Stimulated activated naive CD8-positive, alpha-beta T cell treated with anti-CD3 and anti-CD28 coated beads, Interleukin-15, Interleukin-2, amounts not matched to agents 100 ng/mL and 50 ng/mL, for 24 hours (primary cell): ENCODE data around the gene GRIN3A.

ENCODE experiments used
- H3K27ac Mint-ChIP-seq: one replicate; pipeline ENCODE4 v1.8.0; 2021; ENCODE audit warnings: mild to moderate bottlenecking, mixed read lengths
- H3K27me3 Mint-ChIP-seq: one replicate; pipeline ENCODE4 v1.8.0; 2021; ENCODE audit warnings: mixed read lengths
- H3K36me3 Mint-ChIP-seq: one replicate; pipeline ENCODE4 v1.8.0; 2021; ENCODE audit warnings: low read depth, mixed read lengths
- H3K4me1 Mint-ChIP-seq: one replicate; pipeline ENCODE4 v1.8.0; 2021; ENCODE audit warnings: low read depth, mixed read lengths
- H3K4me3 Mint-ChIP-seq: one replicate; pipeline ENCODE4 v1.8.0; 2021; ENCODE audit warnings: mild to moderate bottlenecking, mixed read lengths
- H3K9me3 Mint-ChIP-seq: one replicate; pipeline ENCODE4 v1.8.0; 2021; ENCODE audit warnings: mixed read lengths

GRIN3A gene

DNA sequence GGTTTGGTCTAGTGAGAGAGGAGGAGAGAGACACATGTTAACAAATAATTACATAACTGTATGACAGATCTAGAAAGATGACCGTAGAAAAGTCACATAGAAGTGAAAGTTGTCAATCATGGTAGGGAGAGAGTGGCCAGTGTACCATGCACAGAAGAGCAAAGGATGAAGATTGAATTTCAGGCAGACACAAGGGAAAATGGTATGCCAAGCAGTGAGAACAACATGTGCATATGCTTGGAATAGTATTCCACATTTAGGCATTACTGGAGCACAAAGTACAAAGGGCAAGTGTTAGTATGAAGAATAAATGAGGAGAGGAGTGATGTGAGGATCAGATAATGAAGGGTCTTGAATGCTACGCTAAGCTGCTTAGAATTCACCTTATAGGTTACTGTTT lies 20.3 kb downstream of the GRIN3A start:
- no peaks in the 10 kb centered on the region for H3K27me3 Mint-ChIP-seq
- H3K9me3 Mint-ChIP-seq, result no peaks in the 10 kb centered on the region
- no peaks in the 10 kb centered on the region for H3K4me1 Mint-ChIP-seq
- H3K36me3 Mint-ChIP-seq, result no peaks in the 10 kb centered on the region
- H3K27ac Mint-ChIP-seq, result no peak overlapping the region
- H3K4me3 Mint-ChIP-seq, result no peak overlapping the region

DNA sequence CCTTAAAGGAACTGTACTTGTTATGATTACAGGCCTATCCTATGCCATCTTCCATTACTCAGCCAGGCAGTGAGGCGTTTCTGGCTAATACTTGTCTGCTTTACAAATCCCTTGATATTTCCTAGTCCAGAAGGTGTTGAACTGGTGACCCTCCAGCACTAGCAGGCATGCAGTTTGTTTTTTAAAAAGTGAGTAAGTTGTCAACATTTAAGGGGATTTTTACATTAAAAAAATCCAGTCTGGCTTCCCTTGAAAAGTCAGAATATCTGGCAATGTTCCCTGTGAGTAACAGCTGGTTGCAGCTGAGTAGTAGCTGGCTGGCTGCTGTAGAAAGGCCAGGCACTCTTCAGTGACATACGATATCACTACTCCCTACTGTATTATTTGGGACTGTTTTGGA lies 21.8 kb downstream of the GRIN3A start:
- Mint-ChIP-seq H3K36me3 (no peaks in the 10 kb centered on the region), H3K9me3 (no peaks in the 10 kb centered on the region), H3K27me3 (peaks cover 8% of the 10 kb centered on the region), H3K4me3 (no peak overlapping the region), H3K27ac (no peak overlapping the region), H3K4me1 (no peaks in the 10 kb centered on the region)

- no peak overlapping the region for H3K27ac Mint-ChIP-seq
- H3K4me3 Mint-ChIP-seq, result no peak overlapping the region
- H3K4me1 Mint-ChIP-seq, result no peaks in the 10 kb centered on the region
- H3K9me3 Mint-ChIP-seq, result no peaks in the 10 kb centered on the region
- H3K27me3 Mint-ChIP-seq, result peaks cover 27% of the 10 kb centered on the region
- H3K36me3 Mint-ChIP-seq, result no peaks in the 10 kb centered on the region
Observed at GRCh38 chr9:101711330-101711941, 27.0 kb downstream of the GRIN3A start.

DNA sequence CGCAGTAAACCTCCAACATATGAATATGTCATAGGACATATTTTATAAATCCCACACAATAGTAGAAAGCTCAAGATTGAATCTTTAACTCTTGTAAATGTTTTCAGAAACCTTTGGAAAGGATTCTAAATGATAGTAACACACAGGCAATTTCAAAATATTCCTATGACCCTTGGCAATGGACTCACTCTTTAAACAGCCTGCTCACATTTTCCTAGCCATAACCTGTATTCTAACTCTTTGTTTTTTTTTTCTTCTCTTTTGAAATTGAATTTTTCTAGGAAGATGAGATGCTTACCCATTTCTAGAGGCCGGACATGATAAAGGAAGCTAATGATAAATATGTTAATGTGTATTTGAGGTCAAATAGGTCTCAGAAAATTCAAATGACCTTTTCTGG lies 29.6 kb downstream of the GRIN3A start:
- H3K4me1 Mint-ChIP-seq, result peaks cover 8% of the 10 kb centered on the region
- no peak overlapping the region for H3K4me3 Mint-ChIP-seq
- no peaks in the 10 kb centered on the region for H3K9me3 Mint-ChIP-seq
- H3K36me3 Mint-ChIP-seq, result no peaks in the 10 kb centered on the region
- peaks cover 30% of the 10 kb centered on the region for H3K27me3 Mint-ChIP-seq
- H3K27ac Mint-ChIP-seq, result no peak overlapping the region

DNA sequence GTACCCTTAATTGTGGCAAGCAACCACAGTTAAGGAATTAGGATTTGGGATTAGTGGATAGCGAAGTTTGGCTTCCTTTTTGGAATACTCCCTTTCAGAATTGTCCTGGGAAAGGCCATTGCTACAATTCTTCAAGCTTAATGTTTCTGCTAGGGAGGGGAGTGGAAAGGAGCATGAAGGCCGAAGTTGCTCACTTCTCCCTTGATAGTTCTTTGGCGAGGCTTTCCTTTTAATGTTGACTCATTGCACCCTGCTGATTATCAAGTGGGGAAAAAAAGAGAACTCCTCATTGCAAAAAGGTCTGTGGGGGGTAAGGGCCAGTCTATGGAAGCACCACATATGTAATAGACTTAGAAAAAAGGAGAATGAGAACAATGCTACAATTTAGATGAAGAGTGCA lies 30.7 kb downstream of the GRIN3A start:
- Mint-ChIP-seq H3K27me3 (peaks cover 30% of the 10 kb centered on the region), H3K27ac (no peak overlapping the region), H3K9me3 (no peaks in the 10 kb centered on the region), H3K36me3 (no peaks in the 10 kb centered on the region), H3K4me3 (no peak overlapping the region), H3K4me1 (peaks cover 8% of the 10 kb centered on the region)

DNA sequence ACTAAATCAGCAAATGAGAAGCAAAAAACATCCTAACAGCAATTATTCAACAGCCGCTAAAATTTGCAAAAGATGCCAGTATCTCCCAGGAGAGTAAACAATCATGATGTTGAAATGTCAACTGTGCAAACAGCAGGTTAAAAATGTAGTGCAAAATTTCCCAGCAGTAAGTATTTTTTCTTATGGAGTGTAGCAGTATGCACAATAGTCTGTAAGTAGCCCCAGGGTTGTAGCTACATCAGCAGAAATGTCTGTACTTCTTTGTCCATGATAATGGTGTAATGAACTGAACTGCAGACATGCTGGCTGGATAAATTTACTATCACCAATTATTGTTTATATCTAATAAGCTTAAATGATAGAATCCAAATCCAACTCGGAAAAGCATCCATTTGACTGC lies 31.4 kb downstream of the GRIN3A start:
- H3K27ac Mint-ChIP-seq, result no peak overlapping the region
- H3K4me3 Mint-ChIP-seq, result no peak overlapping the region
- H3K27me3 Mint-ChIP-seq, result peaks cover 23% of the 10 kb centered on the region

GRCh38 chr9:101706261-101706798 lies 32.1 kb downstream of the GRIN3A start:
- no peak overlapping the region for H3K4me3 Mint-ChIP-seq
- H3K9me3 Mint-ChIP-seq, result no peaks in the 10 kb centered on the region
- peaks cover 8% of the 10 kb centered on the region for H3K4me1 Mint-ChIP-seq
- no peaks in the 10 kb centered on the region for H3K36me3 Mint-ChIP-seq
- H3K27me3 Mint-ChIP-seq, result peaks cover 19% of the 10 kb centered on the region
- no peak overlapping the region for H3K27ac Mint-ChIP-seq

More for the DNA sequence above, 31.4 kb downstream of the GRIN3A start:
- H3K36me3 Mint-ChIP-seq, result no peaks in the 10 kb centered on the region
- H3K4me1 Mint-ChIP-seq, result peaks cover 8% of the 10 kb centered on the region
- H3K9me3 Mint-ChIP-seq, result no peaks in the 10 kb centered on the region

GRCh38 chr9:101705135-101705661 lies 33.2 kb downstream of the GRIN3A start:
- Mint-ChIP-seq H3K27me3 (peaks cover 11% of the 10 kb centered on the region), H3K9me3 (no peaks in the 10 kb centered on the region), H3K4me1 (peaks cover 8% of the 10 kb centered on the region), H3K27ac (peak overlapping the region; percentile 39), H3K4me3 (peak overlapping the region; percentile 78), H3K36me3 (no peaks in the 10 kb centered on the region)

GRCh38 chr9:101702257-101702656 lies 36.2 kb downstream of the GRIN3A start:
- Mint-ChIP-seq H3K4me1 (peaks cover 8% of the 10 kb centered on the region), H3K27ac (no peak overlapping the region), H3K9me3 (no peaks in the 10 kb centered on the region), H3K27me3 (peaks cover 6% of the 10 kb centered on the region), H3K36me3 (no peaks in the 10 kb centered on the region), H3K4me3 (no peak overlapping the region)

DNA sequence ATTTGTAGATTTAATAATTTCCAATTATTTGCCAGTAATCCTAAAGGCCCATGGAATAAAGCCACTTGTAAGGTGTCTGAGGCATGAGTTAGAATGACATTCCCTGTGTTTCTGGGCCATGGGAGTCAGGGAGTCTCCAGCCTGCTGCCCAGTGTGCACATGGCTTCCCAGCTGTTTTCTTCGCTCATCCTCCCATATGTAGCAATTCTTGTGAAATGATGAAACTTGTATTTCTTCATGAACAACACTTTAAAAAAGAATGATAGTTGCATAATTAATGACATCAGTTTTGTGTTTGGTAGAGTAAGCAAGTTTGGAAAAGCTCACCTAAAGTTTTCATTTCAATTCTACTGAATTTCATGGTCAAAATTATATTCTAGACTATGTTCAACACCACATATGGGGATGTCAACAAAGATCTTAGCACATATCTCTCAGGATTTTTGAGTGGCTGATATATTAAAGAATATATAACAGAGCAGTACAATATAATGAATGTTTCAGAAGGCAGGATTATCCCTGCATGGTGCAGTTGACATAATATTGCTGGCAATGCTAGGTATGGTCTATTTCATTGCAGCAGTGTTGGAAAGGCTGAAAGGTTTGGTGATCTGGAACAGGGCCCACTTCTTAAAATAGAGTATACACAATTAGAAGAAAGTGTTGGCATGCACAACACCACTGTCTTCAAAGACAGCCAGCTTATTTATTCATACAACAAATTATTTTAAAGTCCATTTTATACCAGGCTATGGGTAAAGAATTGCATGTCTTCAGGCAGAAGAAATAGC lies 44.7 kb downstream of the GRIN3A start:
- no peak overlapping the region for H3K4me3 Mint-ChIP-seq
- H3K27ac Mint-ChIP-seq, result no peak overlapping the region
- peaks cover 3% of the 10 kb centered on the region for H3K27me3 Mint-ChIP-seq
- no peaks in the 10 kb centered on the region for H3K9me3 Mint-ChIP-seq
- H3K4me1 Mint-ChIP-seq, result no peaks in the 10 kb centered on the region
- no peaks in the 10 kb centered on the region for H3K36me3 Mint-ChIP-seq

DNA sequence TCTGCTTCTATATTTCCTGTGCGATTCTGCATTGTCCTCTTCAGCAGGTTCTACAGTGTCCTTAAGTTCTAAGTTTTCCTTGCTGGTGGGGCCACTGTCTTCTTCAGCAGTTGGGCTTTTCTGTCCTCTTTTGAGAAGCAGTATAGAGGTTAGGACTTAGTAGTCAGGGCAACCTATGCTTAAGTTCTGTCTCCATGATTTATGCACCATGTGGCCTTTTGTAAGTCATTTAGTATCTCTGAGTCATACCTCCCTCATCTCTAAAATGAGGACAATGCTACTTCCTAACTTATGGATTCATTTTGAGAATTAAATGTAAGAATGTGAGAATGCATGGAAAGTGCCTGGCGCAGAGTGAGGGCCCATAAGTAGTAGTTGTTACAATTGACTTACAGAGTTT lies 46.8 kb downstream of the GRIN3A start:
- Mint-ChIP-seq H3K4me1 (no peaks in the 10 kb centered on the region), H3K27ac (no peak overlapping the region), H3K27me3 (peaks cover 13% of the 10 kb centered on the region), H3K4me3 (no peak overlapping the region), H3K9me3 (no peaks in the 10 kb centered on the region), H3K36me3 (no peaks in the 10 kb centered on the region)

GRCh38 chr9:101689039-101689438 lies 49.4 kb downstream of the GRIN3A start:
- Mint-ChIP-seq H3K9me3 (no peaks in the 10 kb centered on the region), H3K4me1 (no peaks in the 10 kb centered on the region), H3K27ac (no peak overlapping the region), H3K27me3 (peaks cover 11% of the 10 kb centered on the region), H3K36me3 (no peaks in the 10 kb centered on the region), H3K4me3 (no peak overlapping the region)

DNA sequence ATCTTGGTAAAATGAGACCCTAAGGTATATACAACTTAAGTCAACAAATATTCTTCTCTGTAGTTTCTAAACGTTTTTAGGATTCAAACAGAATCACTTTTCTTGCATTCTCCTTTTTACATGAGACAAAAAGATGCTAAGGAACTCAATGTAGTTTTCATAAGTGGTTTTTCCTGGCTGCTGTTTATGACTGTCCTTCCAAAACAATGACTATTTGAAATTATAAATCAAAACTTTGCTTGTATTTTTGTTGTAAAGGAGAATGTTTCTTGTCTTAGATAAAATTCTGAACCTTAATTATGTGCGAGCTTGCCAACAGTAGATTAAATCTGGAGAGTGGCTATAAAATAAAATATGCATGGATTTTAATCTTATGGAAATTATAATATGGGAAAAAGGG lies 53.8 kb downstream of the GRIN3A start:
- Mint-ChIP-seq H3K27me3 (peaks cover 11% of the 10 kb centered on the region), H3K36me3 (no peaks in the 10 kb centered on the region), H3K9me3 (no peaks in the 10 kb centered on the region), H3K4me1 (no peaks in the 10 kb centered on the region), H3K27ac (no peak overlapping the region), H3K4me3 (no peak overlapping the region)

DNA sequence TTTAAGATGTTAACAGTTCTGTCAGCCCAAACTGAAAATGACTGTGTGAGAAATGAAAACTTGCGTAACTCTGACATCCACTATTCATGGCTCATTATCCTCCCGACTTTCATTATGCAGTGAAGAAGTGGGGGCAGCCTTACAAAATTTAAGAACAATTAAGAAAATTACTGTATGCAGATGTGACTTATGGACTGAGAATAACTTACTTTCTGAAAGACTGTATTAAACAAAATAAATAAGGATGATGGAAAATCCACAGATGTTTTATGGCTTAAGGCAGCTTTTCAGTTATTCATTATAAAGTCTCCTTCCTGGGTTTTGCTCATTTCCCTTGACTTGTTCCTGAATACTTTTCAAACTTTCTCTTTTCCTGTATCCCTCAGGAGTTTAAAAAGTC lies 55.2 kb downstream of the GRIN3A start:
- no peaks in the 10 kb centered on the region for H3K4me1 Mint-ChIP-seq
- no peak overlapping the region for H3K27ac Mint-ChIP-seq
- H3K9me3 Mint-ChIP-seq, result no peaks in the 10 kb centered on the region
- no peak overlapping the region for H3K4me3 Mint-ChIP-seq
- peaks cover 11% of the 10 kb centered on the region for H3K27me3 Mint-ChIP-seq
- H3K36me3 Mint-ChIP-seq, result no peaks in the 10 kb centered on the region

DNA sequence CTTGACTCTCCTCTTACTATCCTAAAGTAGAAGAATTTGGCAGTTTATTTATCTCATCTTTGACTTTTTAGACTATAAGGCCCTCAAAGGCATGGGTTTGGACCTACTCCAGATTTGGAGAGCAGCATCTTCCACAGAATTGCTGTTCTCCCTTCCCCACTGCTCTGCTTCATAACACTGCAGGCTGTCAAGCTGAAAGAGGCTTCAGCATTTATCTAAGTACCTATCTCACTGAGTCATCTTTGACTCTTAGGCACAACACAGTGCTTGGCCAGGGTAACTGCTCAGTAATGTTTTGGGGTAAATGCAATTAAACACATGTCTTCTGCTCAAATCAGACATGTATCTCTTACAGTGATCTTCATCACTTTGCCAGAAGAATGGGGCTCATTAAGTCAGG lies 60.6 kb downstream of the GRIN3A start:
- Mint-ChIP-seq H3K4me3 (no peak overlapping the region), H3K36me3 (no peaks in the 10 kb centered on the region), H3K9me3 (no peaks in the 10 kb centered on the region), H3K4me1 (no peaks in the 10 kb centered on the region), H3K27ac (no peak overlapping the region), H3K27me3 (no peaks in the 10 kb centered on the region)
